CD4-positive, alpha-beta T cell treated with Interleukin-10 for 1 hour (primary cell): Measurements from ENCODE around the gene ATP1A4.
"Not testable (repeated sequence)": the region's sequence is repeated elsewhere in the genome, so short reads cannot be mapped to it uniquely, and the experiment has no call there.

Experiments
- DNase-seq: peaks from one replicate; pipeline ENCODE4 v3.0.0-alpha.2; 2020

ATP1A4 gene

GRCh38 chr1:160151303-160151702 lies at the start of gene ATP1A4:
TSS of gene ATP1A4 (plus strand) at chr1:160151603. CDS start at chr1:160152041, 438 bp downstream.
- no peak for DNase-seq

- DNase-seq = no peak
Measured at GRCh38 chr1:160101717-160102522, 49.5 kb upstream of the ATP1A4 start.

GRCh38 chr1:160103658-160104408 lies 47.6 kb upstream of the ATP1A4 start:
- DNase-seq = no peak

- no peak for DNase-seq
Measured at GRCh38 chr1:160104486-160104885, 46.9 kb upstream of the ATP1A4 start.

- no peak for DNase-seq
Measured at GRCh38 chr1:160105155-160105554, 46.2 kb upstream of the ATP1A4 start.

GRCh38 chr1:160107512-160107911 lies 43.9 kb upstream of the ATP1A4 start:
- DNase-seq = no peak

GRCh38 chr1:160108888-160109662 lies 42.3 kb upstream of the ATP1A4 start:
- DNase-seq = peak; percentile 46

GRCh38 chr1:160109686-160110085 lies 41.7 kb upstream of the ATP1A4 start:
- DNase-seq = no peak

- DNase-seq = not testable (repeated sequence)
Measured at GRCh38 chr1:160111462-160111861, 39.9 kb upstream of the ATP1A4 start.

GRCh38 chr1:160112357-160112756 lies 39.0 kb upstream of the ATP1A4 start:
- no peak for DNase-seq

- DNase-seq = no peak
Measured at GRCh38 chr1:160113407-160113806, 38.0 kb upstream of the ATP1A4 start.

- DNase-seq = no peak
Measured at GRCh38 chr1:160114085-160114484, 37.3 kb upstream of the ATP1A4 start.

- DNase-seq = no peak
Measured at GRCh38 chr1:160115545-160116282, 35.7 kb upstream of the ATP1A4 start, which contains the start of gene ATP1A2. TSS of gene ATP1A2 (plus strand) at chr1:160115759. CDS start at chr1:160115862, 103 bp downstream.

GRCh38 chr1:160116283-160117147 lies 34.9 kb upstream of the ATP1A4 start:
- DNase-seq = no peak

GRCh38 chr1:160117300-160117699 lies 34.1 kb upstream of the ATP1A4 start:
- no peak for DNase-seq

GRCh38 chr1:160117709-160118183 lies 33.7 kb upstream of the ATP1A4 start:
- no peak for DNase-seq

GRCh38 chr1:160118928-160119327 lies 32.5 kb upstream of the ATP1A4 start:
- DNase-seq = no peak

GRCh38 chr1:160120797-160121196 lies 30.6 kb upstream of the ATP1A4 start:
- DNase-seq = no peak

GRCh38 chr1:160121388-160121787 lies 30.0 kb upstream of the ATP1A4 start:
- no peak for DNase-seq

- no peak for DNase-seq
Measured at GRCh38 chr1:160122978-160123495, 28.4 kb upstream of the ATP1A4 start.

- no peak for DNase-seq
Measured at GRCh38 chr1:160123726-160124125, 27.7 kb upstream of the ATP1A4 start.
